PC-3 (cell line): ENCODE measurements around the gene FHAD1. TPM values are rescaled to one million over a fixed set of nuclear protein-coding genes. Genes with fewer than 3 reads are reported as not detected.

ENCODE experiments used
- ATAC-seq: fragments of 200-7000 bp; cut with Tn5 transposase; 2 replicates; pipeline ENCODE4 v1.9.1; 2020; ENCODE audit warnings: mild to moderate bottlenecking, moderate library complexity
- BruUV-seq: library from RNA; stranded (reverse); fragments of 400-500 nt; replicated peaks from 2 replicates; lab custom pipeline; 2021; lab: Mats Ljungman, UMichigan
- CTCF ChIA-PET: fragments of 300-600 bp; sonication (Branson Sonifier 250); formaldehyde crosslinking; loops from one replicate; lab custom pipeline; 2022; ENCODE audit warnings: antibody characterized with exemption; lab: Charles Lee
- POLR2A ChIA-PET: fragments of 300-600 bp; sonication (Branson Sonifier 250); formaldehyde crosslinking; loops from one replicate; lab custom pipeline; 2022; ENCODE audit warnings: antibody characterized with exemption; ENCODE audit not compliant: unreplicated experiment; lab: Charles Lee
- DNase-seq: peaks from one replicate; pipeline ENCODE4 v3.0.0-alpha.2; 2015
- H2AFZ ChIP-seq: fragments of 300-600 bp; sonication (generic); 2 replicates; pipeline ENCODE4 v1.6.0; 2016; ENCODE audit warnings: antibody characterized with exemption, low read length
- H3F3A ChIP-seq: fragments of 300-600 bp; sonication (generic); one replicate; pipeline ENCODE4 v1.6.0; 2017; ENCODE audit warnings: antibody characterized with exemption, low read length, control low read depth, mild to moderate bottlenecking; ENCODE audit not compliant: unreplicated experiment
- H3K27ac ChIP-seq: fragments of 300-600 bp; sonication (generic); 2 replicates; pipeline ENCODE4 v1.5.1; 2016; ENCODE audit warnings: mild to moderate bottlenecking, low read length
- H3K27me3 ChIP-seq: fragments of 300-600 bp; sonication (generic); 2 replicates; pipeline ENCODE4 v1.6.1; 2016; ENCODE audit warnings: low read length, mixed read lengths
- H3K36me3 ChIP-seq: fragments of 300-600 bp; sonication (generic); 2 replicates; pipeline ENCODE4 v1.6.1; 2016; ENCODE audit warnings: low read depth, mixed run types, low read length, mixed read lengths
- H3K4me1 ChIP-seq: fragments of 300-600 bp; sonication (generic); 2 replicates; pipeline ENCODE4 v1.5.1; 2016; ENCODE audit warnings: low read length; ENCODE audit not compliant: insufficient read depth
- H3K4me2 ChIP-seq: fragments of 300-600 bp; sonication (generic); 2 replicates; pipeline ENCODE4 v1.6.0; 2016; ENCODE audit warnings: low read length
- H3K4me3 ChIP-seq: fragments of 300-600 bp; sonication (generic); 2 replicates; pipeline ENCODE4 v1.5.1; 2016; ENCODE audit warnings: mild to moderate bottlenecking, low read length, mixed read lengths
- H3K79me2 ChIP-seq: fragments of 300-600 bp; sonication (generic); 2 replicates; pipeline ENCODE4 v1.6.1; 2017; ENCODE audit warnings: low read length, mixed read lengths
- H3K9ac ChIP-seq: fragments of 300-600 bp; sonication (generic); 2 replicates; pipeline ENCODE4 v1.6.0; 2016; ENCODE audit warnings: mild to moderate bottlenecking, low read length
- H3K9me2 ChIP-seq: fragments of 300-600 bp; sonication (generic); replicated peaks from 2 replicates; pipeline ENCODE4 v1.6.1; 2016; ENCODE audit warnings: mixed run types, low read length, mixed read lengths
- H3K9me3 ChIP-seq: fragments of 300-600 bp; sonication (generic); 2 replicates; pipeline ENCODE4 v1.6.1; 2016; ENCODE audit warnings: low read length, mixed read lengths
- H4K20me1 ChIP-seq: fragments of 300-600 bp; sonication (generic); 2 replicates; pipeline ENCODE4 v1.6.1; 2016; ENCODE audit warnings: low read length, mixed read lengths
- CTCF ChIP-seq: fragments of 300-600 bp; sonication (generic); conservative IDR thresholded peaks from 2 replicates; pipeline ENCODE4 v1.5.1; 2017; ENCODE audit warnings: antibody characterized with exemption, low read depth, mild to moderate bottlenecking, low read length
- EZH2 ChIP-seq: fragments of 300-600 bp; sonication (generic); IDR thresholded peaks from one replicate; pipeline ENCODE4 v1.6.1; 2017; ENCODE audit warnings: antibody characterized with exemption, mild to moderate bottlenecking, low read length; ENCODE audit not compliant: unreplicated experiment
- EZH2phosphoT487 ChIP-seq: fragments of 300-600 bp; sonication (generic); IDR thresholded peaks from 2 replicates; pipeline ENCODE4 v1.6.1; 2018; ENCODE audit warnings: mild to moderate bottlenecking, antibody characterized with exemption, low read length, borderline replicate concordance
- intact Hi-C: fragments of 100-400 bp; cut with micrococcal nuclease; formaldehyde crosslinking; loops from 2 replicates; pipeline ENCODE4 v1.9.0; 2023
- total RNA-seq: library from RNA; depleted of rRNA; stranded (reverse); fragments of >200 nt; gene quantifications from 2 replicates; pipeline ENCODE4 v1.2.3, GENCODE V29; 2014

Gene FHAD1
- total RNA-seq, 1 experiment from 2014 or later, result 0.95 TPM

- H4K20me1 ChIP-seq, result no peaks in the 10 kb centered on the region
- no peaks in the 10 kb centered on the region; the same call in 1 of the 2 replicates for H3K27me3 ChIP-seq
- no TSS peak for BruUV-seq
- intact Hi-C loops, result no loop called here
- H3K36me3 ChIP-seq, result no peaks in the 10 kb centered on the region
- H3K9ac ChIP-seq, result no peak overlapping the region
- no peak overlapping the region for H3K4me2 ChIP-seq
- no peaks in the 10 kb centered on the region for H3K9me3 ChIP-seq
- ChIA-PET POLR2A (no interaction called here), CTCF (no interaction called here)
- no peak overlapping the region for H3K4me3 ChIP-seq
- DNase-seq, result no peak
- TF ChIP-seq EZH2phosphoT487, result no peak
- ATAC-seq, result no peak
- no peaks in the 10 kb centered on the region for H3K79me2 ChIP-seq
- no peaks in the 10 kb centered on the region for H3F3A ChIP-seq
- H2AFZ ChIP-seq, result no peak overlapping the region
- H3K9me2 ChIP-seq, result no peaks in the 10 kb centered on the region
- H3K4me1 ChIP-seq, result no peaks in the 10 kb centered on the region
- no peak overlapping the region for H3K27ac ChIP-seq
Observed at GRCh38 chr1:15245593-15246360, 1.2 kb upstream of the FHAD1 start.

- Histone ChIP-seq H3K27me3 (no peaks in the 10 kb centered on the region; the same call in 1 of the 2 replicates), H3K27ac (no peak overlapping the region), H3K4me3 (no peak overlapping the region), H3F3A (no peaks in the 10 kb centered on the region), H3K4me2 (no peak overlapping the region), H4K20me1 (no peaks in the 10 kb centered on the region), H3K79me2 (no peaks in the 10 kb centered on the region), H3K9me3 (no peaks in the 10 kb centered on the region), H2AFZ (no peak overlapping the region), H3K36me3 (no peaks in the 10 kb centered on the region), H3K9ac (no peak overlapping the region), H3K9me2 (no peaks in the 10 kb centered on the region), H3K4me1 (no peaks in the 10 kb centered on the region)
- DNase-seq (no peak), ATAC-seq (no peak)
- CTCF ChIA-PET, result interaction anchor here (0.9 kb wide), 1 partner anchor 25 kb away, joined by 3 read pairs; no protein-coding TSS in a partner anchor
- no peak for TF ChIP-seq EZH2phosphoT487
- no peak for TF ChIP-seq EZH2
- no peak for TF ChIP-seq CTCF
- intact Hi-C loops, result no loop called here
- BruUV-seq, result no TSS peak
- POLR2A ChIA-PET, result interaction anchor here (0.6 kb wide), 1 partner anchor 17 kb away, joined by 3 read pairs; no protein-coding TSS in a partner anchor
Observed at GRCh38 chr1:15248216-15248615, 1.2 kb downstream of the FHAD1 start.

GRCh38 chr1:15249081-15249480 is 2.1 kb downstream of the FHAD1 start:
- Histone ChIP-seq H3K27me3 (no peaks in the 10 kb centered on the region; the same call in 1 of the 2 replicates), H3K4me2 (no peak overlapping the region), H3K9me3 (no peaks in the 10 kb centered on the region), H2AFZ (no peak overlapping the region), H3K36me3 (no peaks in the 10 kb centered on the region), H4K20me1 (no peaks in the 10 kb centered on the region), H3K4me1 (no peaks in the 10 kb centered on the region), H3K4me3 (no peak overlapping the region), H3K79me2 (no peaks in the 10 kb centered on the region), H3K9me2 (no peaks in the 10 kb centered on the region), H3F3A (no peaks in the 10 kb centered on the region), H3K27ac (no peak overlapping the region), H3K9ac (no peak overlapping the region)
- ATAC-seq, result no peak
- CTCF ChIA-PET, result interaction anchor here (0.6 kb wide), 1 partner anchor 17 kb away, joined by 3 read pairs; no protein-coding TSS in a partner anchor
- DNase-seq, result no peak
- TF ChIP-seq EZH2 (no peak), CTCF (no peak), EZH2phosphoT487 (no peak)
- no TSS peak for BruUV-seq
- POLR2A ChIA-PET, result no interaction called here
- intact Hi-C loops, result no loop called here
